CD4-positive, alpha-beta T cell treated with Interferon gamma for 1 hour (primary cell): ENCODE measurements around the gene UNC5CL.

Experiments used
- DNase-seq: peaks from one replicate; pipeline ENCODE4 v3.0.0-alpha.2; 2020

The UNC5CL gene, protein sequence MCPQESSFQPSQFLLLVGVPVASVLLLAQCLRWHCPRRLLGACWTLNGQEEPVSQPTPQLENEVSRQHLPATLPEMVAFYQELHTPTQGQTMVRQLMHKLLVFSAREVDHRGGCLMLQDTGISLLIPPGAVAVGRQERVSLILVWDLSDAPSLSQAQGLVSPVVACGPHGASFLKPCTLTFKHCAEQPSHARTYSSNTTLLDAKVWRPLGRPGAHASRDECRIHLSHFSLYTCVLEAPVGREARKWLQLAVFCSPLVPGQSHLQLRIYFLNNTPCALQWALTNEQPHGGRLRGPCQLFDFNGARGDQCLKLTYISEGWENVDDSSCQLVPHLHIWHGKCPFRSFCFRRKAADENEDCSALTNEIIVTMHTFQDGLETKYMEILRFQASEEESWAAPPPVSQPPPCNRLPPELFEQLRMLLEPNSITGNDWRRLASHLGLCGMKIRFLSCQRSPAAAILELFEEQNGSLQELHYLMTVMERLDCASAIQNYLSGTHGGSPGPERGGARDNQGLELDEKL

DNA sequence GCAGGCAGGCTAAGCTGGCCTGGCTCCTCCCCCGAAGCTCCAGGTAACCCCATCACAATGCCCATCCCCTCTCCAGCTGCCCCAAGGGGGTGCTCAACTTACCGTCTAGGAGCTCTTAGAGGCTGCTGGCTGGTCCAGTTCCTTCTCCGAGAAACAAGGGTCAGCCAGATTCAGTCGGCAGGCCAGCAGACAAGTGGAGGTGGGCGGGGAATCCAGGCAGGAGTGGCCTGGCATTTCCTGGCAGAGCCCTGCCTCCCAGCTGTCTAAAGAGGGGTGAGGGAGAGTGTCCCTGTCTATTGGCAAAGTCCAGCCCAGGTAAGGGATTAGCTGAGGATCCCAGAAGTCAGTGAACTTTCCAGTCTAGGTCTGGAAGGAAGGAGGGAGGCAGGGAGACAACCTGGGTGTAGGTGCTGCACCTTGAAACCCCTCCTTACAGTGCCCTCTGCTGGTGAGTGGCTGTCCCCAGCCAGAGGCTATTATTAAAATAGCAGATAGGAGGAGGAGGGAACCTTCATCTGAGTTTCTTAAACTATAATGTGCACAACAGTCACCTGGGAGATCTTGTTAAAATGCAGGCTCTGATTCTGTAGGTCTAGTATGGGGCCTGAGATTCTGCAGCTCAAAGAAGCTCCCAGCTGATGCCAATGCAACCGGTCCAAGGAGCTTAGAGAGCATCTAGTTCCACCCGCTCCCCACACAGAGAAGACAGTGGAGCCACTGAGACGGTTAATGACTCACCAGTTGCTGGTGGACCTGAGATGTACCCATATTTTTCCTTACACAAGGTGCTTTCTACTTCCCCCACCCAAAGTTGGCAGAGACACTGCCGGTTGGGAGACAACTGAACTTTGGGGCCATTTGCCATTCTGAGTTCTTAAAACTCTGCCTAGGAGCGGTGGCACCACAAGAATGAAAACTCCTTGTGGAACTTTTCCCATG, at the start of gene UNC5CL:
TSS of gene UNC5CL (minus strand) at position 162 of the 939 bp plus-strand sequence. CDS start 4,147 bp downstream, outside the sequence.
- DNase-seq = peak; percentile 26

- DNase-seq = no peak
Measured at GRCh38 chr6:41088451-41088850, 49.4 kb upstream of the UNC5CL start.

DNA sequence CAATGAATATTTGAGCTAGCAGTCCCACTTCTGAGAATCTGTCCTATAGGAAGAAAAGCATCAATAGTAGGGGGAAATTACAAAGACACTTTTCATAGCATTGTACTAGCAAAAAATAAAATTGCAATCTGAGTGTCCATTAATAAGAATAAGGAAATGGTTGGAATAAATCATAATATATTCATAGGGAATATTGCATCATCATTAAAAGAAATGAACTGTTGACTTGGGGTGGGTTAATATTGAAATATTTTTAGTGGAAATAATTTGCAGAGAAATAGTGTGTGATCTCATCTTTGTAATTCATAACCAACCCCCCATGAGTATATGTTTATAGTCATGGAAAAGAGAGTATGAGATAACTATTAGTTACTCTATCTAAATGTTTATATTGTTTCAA, 46.2 kb upstream of the UNC5CL start:
- DNase-seq = no peak

- no peak for DNase-seq
Measured at GRCh38 chr6:41083072-41083471, 44.1 kb upstream of the UNC5CL start.

DNA sequence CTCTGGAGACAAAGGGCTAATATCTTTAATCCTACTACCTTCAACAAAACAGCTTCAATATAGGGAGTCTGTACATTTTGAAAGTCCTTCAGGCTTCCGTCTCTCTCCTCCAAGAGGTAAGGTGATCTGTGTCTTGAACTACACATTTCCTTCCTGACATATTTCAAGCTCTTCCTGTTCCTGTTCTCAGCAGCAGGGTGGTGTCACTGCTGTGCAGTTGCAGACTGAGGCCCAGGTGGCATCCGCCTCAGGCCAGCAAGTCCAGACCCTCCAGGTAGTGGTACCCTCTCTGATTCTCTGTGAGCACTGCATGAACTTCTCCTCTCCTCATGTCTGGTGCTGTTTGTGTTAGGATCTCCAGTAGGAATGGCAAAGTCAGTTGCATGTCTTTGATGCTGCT, 41.6 kb upstream of the UNC5CL start:
- no peak for DNase-seq

DNA sequence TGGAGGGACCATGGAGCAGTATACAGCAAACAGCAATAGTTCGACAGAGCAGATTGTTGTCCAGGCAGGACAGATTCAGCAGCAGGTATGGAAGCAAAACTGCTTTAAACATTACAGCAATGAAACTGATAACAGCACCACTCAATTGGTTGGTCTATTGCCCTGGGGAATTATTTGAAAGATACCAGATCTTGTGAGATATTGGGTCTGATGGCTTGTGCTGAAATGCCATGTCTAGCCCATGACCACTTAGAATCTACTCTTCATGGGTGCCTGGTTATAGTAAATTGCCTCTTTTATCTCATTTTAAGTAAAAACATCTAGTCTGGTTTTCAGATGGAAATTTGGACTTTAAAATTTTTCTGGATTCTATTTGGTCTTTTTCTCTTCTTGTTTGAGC, 40.1 kb upstream of the UNC5CL start:
- no peak for DNase-seq

DNA sequence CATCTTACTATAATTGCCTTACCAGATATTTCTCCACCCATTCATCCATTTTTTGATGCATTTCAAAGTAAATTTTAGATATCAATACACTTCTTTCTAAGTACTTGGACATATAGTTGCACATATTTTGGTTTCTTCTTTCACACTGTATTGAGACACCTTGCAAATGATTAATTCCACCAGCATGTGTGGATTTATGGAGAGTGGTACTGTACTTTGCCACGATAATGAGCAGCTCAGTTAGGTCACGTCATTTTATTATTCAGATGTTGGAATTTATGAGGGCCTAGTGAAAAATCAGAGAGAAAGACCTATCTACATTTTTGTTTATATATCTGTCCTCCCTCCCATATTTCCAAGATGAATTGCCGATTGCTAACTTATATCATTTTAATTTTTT, 39.1 kb upstream of the UNC5CL start:
- DNase-seq = no peak

- DNase-seq = no peak
Measured at GRCh38 chr6:41077536-41077935, 38.5 kb upstream of the UNC5CL start.

GRCh38 chr6:41075651-41076626, 36.9 kb upstream of the UNC5CL start:
- no peak for DNase-seq

GRCh38 chr6:41074692-41075436, 35.8 kb upstream of the UNC5CL start:
- DNase-seq = no peak

DNA sequence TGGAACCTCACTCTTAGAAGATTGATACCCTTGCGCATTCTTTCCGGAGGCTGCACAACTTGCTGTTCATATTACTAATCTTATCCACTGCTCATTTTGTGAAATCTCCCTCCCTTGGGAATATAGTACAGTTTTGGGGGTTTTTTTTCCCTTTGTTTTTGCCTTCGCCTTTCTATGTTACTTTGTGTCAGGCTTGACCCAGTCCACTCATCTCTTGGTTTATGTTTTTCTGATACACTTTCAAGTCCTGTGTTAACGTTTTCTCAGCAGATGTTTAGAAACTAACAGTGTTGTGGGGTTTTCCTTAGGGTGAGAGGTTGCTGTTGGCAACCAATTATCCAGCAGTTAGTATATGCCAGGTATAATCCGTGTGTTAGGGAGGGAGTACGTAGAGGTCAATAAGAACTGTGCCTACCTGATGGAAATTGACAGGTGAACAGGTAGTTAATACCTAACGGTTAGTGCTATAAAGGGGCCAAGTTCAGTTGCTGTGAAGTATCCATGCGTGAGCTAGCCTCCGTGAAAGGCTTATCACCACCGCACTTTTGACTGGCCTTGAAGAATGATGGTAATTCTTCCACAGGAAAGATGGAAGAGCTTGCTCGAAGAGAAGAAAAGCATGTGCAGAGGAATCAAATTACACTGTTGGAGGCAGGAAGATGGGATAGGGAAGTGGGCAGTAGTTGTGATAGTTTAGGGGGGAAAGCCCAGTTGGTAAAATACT, 35.1 kb upstream of the UNC5CL start:
- no peak for DNase-seq

GRCh38 chr6:41073203-41073967, 34.4 kb upstream of the UNC5CL start:
- DNase-seq = peak; percentile 87

DNA sequence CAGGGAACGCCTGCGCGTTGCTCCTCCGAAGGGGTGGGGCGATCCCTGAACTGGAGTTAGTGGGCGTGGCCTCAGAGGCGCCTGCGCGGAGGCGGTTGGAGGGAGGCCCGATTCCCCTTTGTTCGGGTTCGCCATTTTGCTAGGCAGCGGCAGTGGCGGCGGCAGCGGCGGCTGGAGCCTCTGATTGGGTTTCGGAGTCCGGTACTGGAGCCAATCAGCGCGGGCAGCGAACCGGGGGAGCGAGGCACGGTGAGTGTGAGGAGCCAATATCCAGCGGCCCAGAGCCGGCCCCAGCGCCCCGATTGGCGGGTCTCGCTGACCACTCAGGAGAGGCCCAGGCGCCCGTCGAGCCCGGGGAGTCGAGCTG, 33.8 kb upstream of the UNC5CL start, which contains the start of gene NFYA:
TSS of gene NFYA (plus strand) at position 139 of the 367 bp plus-strand sequence. CDS start 6,116 bp downstream, outside the sequence.
- DNase-seq = no peak

DNA sequence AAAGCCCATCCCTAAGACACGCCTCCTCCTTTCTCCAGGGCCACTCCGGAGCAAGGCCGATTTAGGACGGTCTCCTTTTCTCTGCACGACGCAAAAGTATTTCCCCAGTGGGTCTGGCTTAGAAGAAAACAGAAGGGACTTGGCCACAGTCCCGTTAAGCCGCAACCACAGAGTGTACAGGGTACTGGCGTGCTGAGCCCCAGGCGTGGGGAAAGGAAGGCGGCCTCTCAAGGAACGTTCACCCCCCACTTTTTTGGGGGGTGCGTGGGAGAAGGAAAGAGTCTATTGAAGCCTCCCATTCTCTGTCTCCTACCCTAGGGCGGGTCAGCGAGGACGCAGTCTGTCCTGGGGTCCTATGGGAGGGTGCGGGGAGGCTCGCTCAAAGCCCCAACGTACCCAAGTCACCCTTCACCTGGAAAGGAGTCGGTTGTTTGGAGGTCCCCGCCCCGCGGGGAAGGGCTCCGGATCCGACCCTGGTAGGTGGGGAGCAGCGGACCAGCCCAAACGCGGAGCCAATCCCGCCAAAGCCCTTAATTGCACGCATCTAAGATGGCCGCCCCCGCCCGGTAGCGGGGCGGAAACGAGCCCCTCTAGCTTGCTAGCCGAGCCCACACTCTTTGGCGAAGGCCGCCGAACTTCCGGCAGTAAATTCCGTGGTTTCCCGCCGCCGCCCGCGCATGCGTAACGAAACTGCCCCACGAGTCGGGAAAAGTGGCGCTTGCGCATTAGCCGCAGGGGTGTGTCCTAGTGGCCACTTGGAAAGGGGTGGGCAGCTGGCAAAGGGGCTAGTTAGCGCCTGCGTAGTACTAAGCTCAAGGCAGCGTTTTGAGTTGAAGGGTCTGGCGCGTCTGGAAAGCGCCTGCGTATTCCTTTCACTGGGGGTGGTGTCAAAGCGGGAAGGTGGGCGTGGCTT, 33.2 kb upstream of the UNC5CL start, which contains the start of gene OARD1:
TSS of gene OARD1 (minus strand) at position 434 of the 913 bp plus-strand sequence. CDS start 722 bp downstream, outside the sequence.
- DNase-seq = peak; percentile 99

GRCh38 chr6:41071501-41071922, 32.5 kb upstream of the UNC5CL start:
- no peak for DNase-seq

DNA sequence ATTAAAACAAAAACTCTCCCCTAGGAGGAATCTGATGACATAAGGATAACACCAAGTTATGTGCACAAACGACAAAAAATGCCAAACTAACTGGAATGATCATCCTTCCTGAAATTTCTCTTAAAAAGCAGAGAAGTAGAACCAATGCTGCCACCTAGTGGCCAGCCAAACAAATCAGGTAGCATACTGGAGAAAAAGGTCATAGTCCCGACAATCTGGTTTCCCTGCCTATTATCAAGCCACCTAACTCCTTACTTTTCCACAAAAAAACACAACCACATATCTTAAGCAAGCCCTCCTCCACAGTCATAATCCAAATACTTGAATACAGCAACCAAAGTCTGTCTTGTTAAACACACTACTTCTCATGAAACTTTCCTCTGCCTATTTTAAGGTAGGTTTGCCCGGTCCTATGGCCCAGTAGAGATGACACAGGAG, 27.9 kb upstream of the UNC5CL start:
- peak; percentile 57 for DNase-seq

GRCh38 chr6:41065550-41066026, 26.6 kb upstream of the UNC5CL start:
- DNase-seq = no peak

- DNase-seq = no peak
Measured at GRCh38 chr6:41064841-41065240, 25.8 kb upstream of the UNC5CL start.
